KOPT-K1 (cell line): ENCODE measurements around the gene IDUA.
"Not testable (repeated sequence)": the region's sequence is repeated elsewhere in the genome, so short reads cannot be mapped to it uniquely, and the experiment has no call there.

Experiments
- H3K27ac ChIP-seq: fragments of 200-600 bp; sonication (generic); 2 replicates; pipeline ENCODE4 v1.5.1; 2016; ENCODE audit warnings: antibody characterized with exemption, mild to moderate bottlenecking, low read depth, low read length; ENCODE audit not compliant: poor library complexity, severe bottlenecking
- H3K36me3 ChIP-seq: fragments of 200-600 bp; sonication (generic); 2 replicates; pipeline ENCODE4 v1.5.1; 2017; ENCODE audit warnings: antibody characterized with exemption, mild to moderate bottlenecking, low read length, moderate library complexity; ENCODE audit not compliant: insufficient read depth
- H3K9me3 ChIP-seq: fragments of 200-600 bp; sonication (generic); 2 replicates; pipeline ENCODE4 v1.5.1; 2017; ENCODE audit warnings: antibody characterized with exemption, low read length, mild to moderate bottlenecking; ENCODE audit not compliant: insufficient read depth, poor library complexity, severe bottlenecking

The IDUA gene

DNA sequence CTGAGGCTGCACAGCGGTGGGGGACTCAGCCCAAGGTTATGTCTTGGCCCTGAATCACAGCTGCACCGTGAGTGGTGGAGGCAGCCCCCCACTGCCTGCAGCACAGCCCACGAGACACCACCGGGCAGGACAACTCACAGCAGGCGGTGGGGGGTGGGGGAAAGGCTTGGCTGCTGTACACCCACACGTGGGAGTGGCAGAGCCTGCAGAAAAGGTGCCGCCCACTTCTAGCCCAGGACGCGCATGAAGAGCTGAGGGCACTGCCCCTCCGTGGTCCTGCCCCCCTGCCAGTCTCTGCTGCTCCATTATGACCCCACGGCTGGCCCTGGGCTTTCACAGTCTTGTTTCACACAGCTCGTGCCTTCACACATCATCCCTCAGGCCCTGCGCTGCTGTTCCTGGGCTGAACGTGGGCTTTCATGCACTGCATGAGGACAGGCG, 65.4 kb downstream of the IDUA start:
- H3K27ac ChIP-seq: no peak overlapping the region
- H3K9me3 ChIP-seq: no peaks in the 10 kb centered on the region

DNA sequence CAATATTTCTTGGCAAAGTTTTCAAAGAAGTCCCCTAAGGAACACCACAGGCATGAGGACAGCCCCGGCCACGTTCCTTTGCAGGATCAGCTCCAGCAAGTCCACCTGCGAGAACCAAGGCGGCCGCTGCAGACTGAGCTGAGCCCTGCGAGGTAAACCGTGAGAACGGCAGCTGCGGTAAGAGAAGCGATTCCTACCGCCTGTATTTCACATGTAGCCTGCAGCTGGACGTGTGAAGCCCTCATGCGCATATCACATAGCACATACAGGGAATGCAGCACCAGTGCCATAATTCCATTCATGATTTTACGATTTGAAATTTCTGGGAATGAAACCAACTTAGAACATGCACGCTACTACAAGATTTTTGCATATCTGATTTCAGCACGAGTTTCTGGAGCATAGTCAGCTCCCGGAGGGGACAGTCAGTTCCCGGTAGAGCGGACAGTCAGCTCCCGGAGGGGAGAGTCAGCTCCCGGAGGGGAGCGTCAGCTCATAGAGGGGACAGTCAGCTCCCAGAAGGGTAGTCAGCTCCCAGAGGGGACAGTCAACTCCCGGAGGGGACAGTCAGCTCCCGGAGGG, 66.3 kb downstream of the IDUA start:
- Histone ChIP-seq H3K27ac (no peak overlapping the region), H3K36me3 (no peaks in the 10 kb centered on the region)

More for the DNA sequence above, 65.4 kb downstream of the IDUA start:
- no peaks in the 10 kb centered on the region for H3K36me3 ChIP-seq

DNA sequence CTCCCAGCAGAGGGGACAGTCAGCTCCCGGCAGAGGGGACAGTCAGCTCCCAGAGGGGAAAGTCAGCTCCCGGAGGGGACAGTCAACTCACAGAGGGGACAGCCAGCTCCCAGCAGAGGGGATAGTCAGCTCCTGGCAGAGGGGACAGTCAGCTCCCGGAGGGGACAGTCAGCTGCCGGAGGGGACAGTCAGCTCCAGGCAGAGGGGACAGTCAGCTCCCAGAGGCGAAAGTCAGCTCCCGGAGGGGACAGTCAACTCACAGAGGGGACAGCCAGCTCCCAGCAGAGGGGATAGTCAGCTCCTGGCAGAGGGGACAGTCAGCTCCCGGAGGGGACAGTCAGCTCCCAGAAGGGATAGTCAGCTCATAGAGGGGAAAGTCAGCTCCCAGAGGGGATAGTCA, 67.0 kb downstream of the IDUA start:
- not testable (repeated sequence) for H3K36me3 ChIP-seq, H3K9me3 ChIP-seq, H3K27ac ChIP-seq

More for the DNA sequence above, 66.3 kb downstream of the IDUA start:
- H3K9me3 ChIP-seq: no peaks in the 10 kb centered on the region
